Astrocyte of the cerebellum (primary cell): Measurements from ENCODE around the gene GSDMA.

Experiments
- DNase-seq: peaks from one replicate; pipeline ENCODE4 v3.0.0-alpha.2; 2011; ENCODE audit warnings: low read depth
- H3K4me3 ChIP-seq: 2 replicates; pipeline ENCODE4 v1.5.1; 2011; ENCODE audit warnings: mild to moderate bottlenecking, low read depth, low read length, moderate library complexity
- CTCF ChIP-seq: IDR thresholded peaks from 2 replicates; pipeline ENCODE4 v1.5.1; 2012; ENCODE audit warnings: low read length, low read depth, moderate library complexity, mild to moderate bottlenecking; ENCODE audit errors: missing control alignments
- in situ Hi-C: cut with HindIII; loops from 2 replicates; pipeline ENCODE4 v1.10.0; 2017; ENCODE audit warnings: low sequenced_read_pairs

Gene GSDMA

GRCh38 chr17:39926135-39926587 lies 36.6 kb upstream of the GSDMA start:
- no peak for TF ChIP-seq CTCF
- DNase-seq: no peak
- in situ Hi-C loops: no loop called here
- H3K4me3 ChIP-seq: peak overlapping the region; percentile 78

GRCh38 chr17:39926588-39927100 lies 36.2 kb upstream of the GSDMA start:
- H3K4me3 ChIP-seq: peak overlapping the region; percentile 78
- no peak for TF ChIP-seq CTCF
- no peak for DNase-seq
- in situ Hi-C loops: no loop called here

GRCh38 chr17:39927101-39927928 lies 35.5 kb upstream of the GSDMA start, which contains the start of the genes LRRC3C and ORMDL3:
Gene LRRC3C (plus strand): TSS chr17:39927732. CDS start chr17:39941524, 13,792 bp downstream.
Gene ORMDL3 (minus strand): TSS chr17:39927601. CDS start chr17:39924203, 3,398 bp downstream.
- in situ Hi-C loops: no loop called here
- peak; percentile 86 for DNase-seq
- peak within 1 kb of the TSS; percentile 78 for H3K4me3 ChIP-seq
- TF ChIP-seq CTCF: no peak

GRCh38 chr17:39927929-39928857 lies 34.6 kb upstream of the GSDMA start:
- in situ Hi-C loops: no loop called here
- peak overlapping the region; percentile 78 for H3K4me3 ChIP-seq
- TF ChIP-seq CTCF: no peak
- DNase-seq: no peak

- TF ChIP-seq CTCF: no peak
- in situ Hi-C loops: no loop called here
- peak; percentile 84 for DNase-seq
- no peak overlapping the region for H3K4me3 ChIP-seq
These were observed 33.8 kb upstream of the GSDMA start for GRCh38 chr17:39928858-39929645.
